Kidney epithelial cell (primary cell): ENCODE data around the gene INHBE. TPM values are rescaled to one million over a fixed set of nuclear protein-coding genes. Genes with fewer than 3 reads are reported as not detected.

Source experiments
- DNase-seq: peaks from one replicate; pipeline ENCODE4 v3.0.0-alpha.2; 2010; ENCODE audit warnings: low read depth
- H3K27me3 ChIP-seq: 2 replicates; pipeline ENCODE4 v1.6.0; 2011; ENCODE audit warnings: low read length; ENCODE audit not compliant: control insufficient read depth, insufficient read depth
- H3K36me3 ChIP-seq: 2 replicates; pipeline ENCODE4 v1.5.1; 2011; ENCODE audit warnings: low read length; ENCODE audit not compliant: control insufficient read depth, insufficient read depth
- H3K4me3 ChIP-seq: 2 replicates; pipeline ENCODE4 v1.5.1; 2011; ENCODE audit warnings: low read depth, mild to moderate bottlenecking, control low read depth, low read length
- total RNA-seq: library from RNA; depleted of rRNA; stranded (reverse); fragments of >200 nt; gene quantifications from 2 replicates; pipeline ENCODE4 v1.2.3, GENCODE V29; 2015
- TF ChIP-seq, protein P1 (sequence below): IDR thresholded peaks from 2 replicates; pipeline ENCODE4 v1.5.1; 2011; ENCODE audit warnings: mild to moderate bottlenecking, moderate library complexity, low read length, control low read depth, inconsistent platforms; ENCODE audit not compliant: insufficient read depth, poor library complexity, severe bottlenecking

INHBE gene
- total RNA-seq, 1 donor from 2014 or later, result 8.7 TPM

DNA sequence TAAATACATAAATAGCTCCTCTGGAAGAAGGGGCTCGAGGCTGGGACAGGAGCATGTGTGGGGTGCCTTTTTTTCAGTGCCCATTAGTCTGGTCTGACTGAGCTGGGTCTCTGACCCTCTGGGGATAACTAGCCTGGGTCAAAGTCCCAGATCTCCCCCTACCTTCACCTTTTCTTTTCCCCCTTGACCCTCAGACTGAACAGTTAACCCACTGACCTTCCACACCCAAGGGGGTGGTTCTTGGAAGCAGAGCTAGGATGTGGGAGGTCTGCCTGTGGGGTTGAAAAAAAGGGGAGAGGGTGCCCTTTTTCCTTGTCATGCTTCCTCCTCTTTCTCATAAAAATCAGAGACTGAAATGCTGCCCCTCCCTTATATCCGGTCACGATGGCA, 3.6 kb downstream of the INHBE start:
- Histone ChIP-seq H3K36me3 (no peaks in the 10 kb centered on the region), H3K27me3 (no peaks in the 10 kb centered on the region), H3K4me3 (peak overlapping the region; percentile 16)
- TF ChIP-seq, protein P1, sequence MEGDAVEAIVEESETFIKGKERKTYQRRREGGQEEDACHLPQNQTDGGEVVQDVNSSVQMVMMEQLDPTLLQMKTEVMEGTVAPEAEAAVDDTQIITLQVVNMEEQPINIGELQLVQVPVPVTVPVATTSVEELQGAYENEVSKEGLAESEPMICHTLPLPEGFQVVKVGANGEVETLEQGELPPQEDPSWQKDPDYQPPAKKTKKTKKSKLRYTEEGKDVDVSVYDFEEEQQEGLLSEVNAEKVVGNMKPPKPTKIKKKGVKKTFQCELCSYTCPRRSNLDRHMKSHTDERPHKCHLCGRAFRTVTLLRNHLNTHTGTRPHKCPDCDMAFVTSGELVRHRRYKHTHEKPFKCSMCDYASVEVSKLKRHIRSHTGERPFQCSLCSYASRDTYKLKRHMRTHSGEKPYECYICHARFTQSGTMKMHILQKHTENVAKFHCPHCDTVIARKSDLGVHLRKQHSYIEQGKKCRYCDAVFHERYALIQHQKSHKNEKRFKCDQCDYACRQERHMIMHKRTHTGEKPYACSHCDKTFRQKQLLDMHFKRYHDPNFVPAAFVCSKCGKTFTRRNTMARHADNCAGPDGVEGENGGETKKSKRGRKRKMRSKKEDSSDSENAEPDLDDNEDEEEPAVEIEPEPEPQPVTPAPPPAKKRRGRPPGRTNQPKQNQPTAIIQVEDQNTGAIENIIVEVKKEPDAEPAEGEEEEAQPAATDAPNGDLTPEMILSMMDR, result no peak
- DNase-seq, result no peak

DNA sequence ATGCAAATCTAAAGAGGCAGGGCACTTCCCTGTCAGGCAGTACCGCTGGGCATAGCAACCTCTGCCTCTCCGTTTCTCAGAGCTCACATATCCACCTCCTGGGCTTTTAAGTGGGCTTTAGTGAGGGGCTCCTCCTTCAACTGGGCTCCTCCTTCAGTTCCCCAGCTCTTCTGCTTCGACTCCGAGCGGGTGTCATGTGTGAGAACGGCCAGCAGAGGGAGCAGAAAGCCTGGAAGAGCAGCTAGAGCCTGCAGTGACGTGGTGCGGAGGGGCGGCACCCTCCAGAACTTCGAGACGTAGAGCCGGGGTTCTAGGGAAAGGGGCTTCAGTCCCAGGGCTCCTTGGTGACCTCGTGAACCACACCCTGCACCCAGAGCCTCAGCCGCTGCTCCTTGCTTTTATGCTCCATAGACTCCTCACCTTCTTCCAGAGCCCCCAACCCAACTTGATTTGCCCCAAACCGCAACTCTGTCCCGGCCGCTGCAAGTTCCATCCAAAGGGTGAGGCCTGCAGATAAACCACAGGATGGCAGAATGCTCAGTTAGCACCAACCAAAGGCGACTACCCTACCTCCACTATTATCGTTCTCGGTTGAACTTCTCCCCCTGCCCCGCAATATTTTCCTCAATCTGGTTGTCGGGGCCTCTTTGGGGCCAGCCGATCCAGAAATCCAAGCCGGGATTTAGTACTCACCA, 4.1 kb downstream of the INHBE start:
- peak; percentile 79 for DNase-seq
- no peaks in the 10 kb centered on the region for H3K27me3 ChIP-seq
- H3K4me3 ChIP-seq, result peak overlapping the region; percentile 61
- H3K36me3 ChIP-seq, result no peaks in the 10 kb centered on the region
- TF ChIP-seq, protein P1, result peak; percentile 96

DNA sequence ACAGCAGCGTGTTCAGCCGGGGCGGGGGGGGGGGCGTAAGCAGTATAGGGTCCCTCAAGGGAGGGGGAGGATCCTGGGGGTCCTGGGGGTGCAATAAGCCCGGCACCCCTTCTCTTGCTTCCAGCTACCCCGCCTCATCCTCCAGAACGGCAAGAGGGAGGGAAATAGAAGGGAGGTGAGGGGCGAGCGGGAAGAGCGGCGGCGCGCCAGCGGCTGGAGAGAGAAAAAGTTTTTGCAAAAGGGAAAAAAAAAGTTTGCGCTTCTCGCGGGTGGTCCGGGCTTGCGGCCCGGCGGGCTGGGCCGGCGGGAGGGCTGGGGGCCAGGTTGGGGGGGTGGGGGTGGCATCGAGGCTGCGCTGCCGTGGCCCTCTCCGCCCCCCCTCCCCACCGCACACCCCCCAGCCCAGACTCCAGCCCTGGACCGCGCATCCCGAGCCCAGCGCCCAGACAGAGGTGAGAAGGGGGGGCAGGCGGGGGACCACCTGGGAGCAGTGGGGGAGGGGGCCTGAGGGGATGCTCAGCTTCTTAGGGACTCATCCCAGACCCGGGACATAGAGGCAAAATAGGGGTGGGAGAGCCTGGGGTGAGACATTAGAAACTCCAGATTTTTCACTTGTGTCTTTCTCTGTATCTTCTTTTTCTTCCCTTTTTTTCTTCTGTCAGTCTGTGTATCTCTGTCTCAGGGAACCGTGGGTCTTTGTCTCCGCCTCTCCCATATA, 4.8 kb downstream of the INHBE start, which contains the start of gene GLI1:
Gene GLI1, plus strand, starts transcription at position 36 of the 718 bp plus-strand sequence. CDS start 3,907 bp downstream, outside the sequence.
- H3K4me3 ChIP-seq, result peak within 1 kb of the TSS; percentile 61
- H3K36me3 ChIP-seq, result no peaks in the 10 kb centered on the region
- H3K27me3 ChIP-seq, result peaks cover 3% of the 10 kb centered on the region
- DNase-seq, result no peak
- TF ChIP-seq, protein P1, result no peak

DNA sequence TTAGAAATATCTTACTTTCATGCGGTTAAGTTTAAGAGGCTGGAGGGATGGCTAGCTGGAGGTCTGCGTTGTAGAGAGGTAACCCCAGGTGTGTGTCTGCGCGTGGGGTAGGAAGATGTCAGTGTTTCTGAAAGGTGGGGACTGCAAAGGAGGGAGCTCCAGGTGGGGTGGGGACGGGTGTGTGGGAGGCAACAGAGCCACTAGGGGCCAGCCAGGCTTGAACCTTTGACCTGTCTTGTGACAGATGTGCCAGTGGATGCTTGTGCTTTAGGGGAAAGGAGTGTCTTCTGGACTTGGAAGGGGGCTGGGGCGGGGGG, 5.3 kb downstream of the INHBE start:
- no peak for DNase-seq
- TF ChIP-seq, protein P1, result no peak
- H3K27me3 ChIP-seq, result peaks cover 6% of the 10 kb centered on the region
- H3K36me3 ChIP-seq, result no peaks in the 10 kb centered on the region
- H3K4me3 ChIP-seq, result peak overlapping the region; percentile 61

DNA sequence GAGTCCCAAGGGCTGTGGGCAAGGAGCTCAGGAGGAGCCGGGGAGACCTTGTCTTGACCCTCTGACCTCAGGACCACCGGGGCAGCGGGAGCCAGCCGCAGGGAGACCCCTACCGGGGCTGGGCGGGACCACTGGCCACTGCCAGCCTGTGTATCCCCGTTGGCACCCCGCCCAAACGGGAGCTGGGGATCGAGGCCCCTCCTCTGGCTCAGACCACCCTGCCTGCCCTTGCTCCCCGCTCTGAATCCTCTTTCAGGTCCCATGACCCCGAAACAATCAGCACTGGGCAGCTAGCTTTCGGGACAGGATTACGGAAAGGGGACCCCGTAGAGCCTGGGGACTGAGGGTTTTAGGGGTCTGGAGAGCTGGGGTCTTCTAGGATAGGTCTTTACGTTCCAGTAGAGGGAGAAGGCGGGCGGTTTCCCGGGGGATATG, 5.8 kb downstream of the INHBE start:
- H3K4me3 ChIP-seq, result peak overlapping the region; percentile 61
- H3K27me3 ChIP-seq, result peaks cover 9% of the 10 kb centered on the region
- no peaks in the 10 kb centered on the region for H3K36me3 ChIP-seq
- TF ChIP-seq, protein P1, result no peak
- no peak for DNase-seq
